Measurements from ENCODE around the gene NFIX.

- no peak for TF ChIP-seq CTCF (IDR thresholded peaks at IDR 0.05)
- no peak for TF ChIP-seq EZH2 (IDR thresholded peaks at IDR 0.05; ENCODE audit: borderline replicate concordance, insufficient read depth, low read depth, low read length, poor library complexity, severe bottlenecking)
Observed at GRCh38 chr19:13092158-13092543, 96.9 kb downstream of the NFIX start.
